K562 (cell line): ENCODE data around the gene RSU1. TPM values are rescaled to one million over a fixed set of nuclear protein-coding genes. Genes with fewer than 3 reads are reported as not detected.

Experiments
- ATAC-seq: fragments of 200-7000 bp; cut with Tn5 transposase; 3 replicates; pipeline ENCODE4 v1.9.1; 2020; ENCODE audit warnings: moderate library complexity
- BruUV-seq: library from RNA; stranded (reverse); fragments of 400-500 nt; replicated peaks from 2 replicates; lab custom pipeline; 2021; lab: Mats Ljungman, UMichigan
- CTCF ChIA-PET: fragments of 300-600 bp; formaldehyde crosslinking; extraction: SDS; loops from one replicate; lab custom pipeline; 2021; ENCODE audit warnings: low intra/inter-chr PET ratio; lab: Yijun Ruan, JAX
- POLR2A ChIA-PET: fragments of 300-600, 350-650 bp; sonication (Branson Sonifier 250); formaldehyde crosslinking; extraction: SDS; loops from one replicate; lab custom pipeline; 2021; ENCODE audit warnings: antibody characterized with exemption, inconsistent platforms; lab: Yijun Ruan, JAX
- DNase-seq, 4 experiments: peaks; one replicate each; pipeline versions ENCODE4 v3.0.0 to v3.0.0-alpha.2; 2011 to 2018; ENCODE audit warnings: low spot score in 3 of 4, mixed read lengths in 3 of 4; ENCODE audit errors: extremely low read depth in 1 of 4
- FAIRE-seq: peaks from 2 replicates; lab custom pipeline; 2011; peaks lifted over from hg19 to GRCh38; lab: Jason Lieb, UNC
- H2AFZ ChIP-seq: 2 replicates; pipeline ENCODE4 v1.6.0; 2011; ENCODE audit warnings: low read depth, low read length, control low read depth, inconsistent platforms
- H3K27ac ChIP-seq: fragments of 200-600 bp; 3 replicates; pipeline ENCODE4 v1.8.0; 2011; ENCODE audit warnings: low read depth, mild to moderate bottlenecking, control low read depth, inconsistent platforms, low read length, moderate library complexity, mixed read lengths; ENCODE audit errors: extremely low read depth
- H3K27me3 ChIP-seq, 2 experiments: fragments of 300-600 bp in 1 of 2; 2 replicates in 1 of 2; 3 replicates in 1 of 2; pipeline versions ENCODE4 v1.6.0 to v1.8.0; 2011; ENCODE audit warnings: inconsistent platforms in 2 of 2, low read length in 2 of 2, mild to moderate bottlenecking in 1 of 2, mixed read lengths in 1 of 2, moderate library complexity in 1 of 2; ENCODE audit not compliant: control insufficient read depth in 2 of 2, insufficient read depth in 2 of 2
- H3K36me3 ChIP-seq: fragments of 300-600 bp; 3 replicates; pipeline ENCODE4 v1.8.0; 2011; ENCODE audit warnings: mild to moderate bottlenecking, low read length, inconsistent platforms; ENCODE audit not compliant: control insufficient read depth, insufficient read depth
- H3K4me1 ChIP-seq, 2 experiments: fragments of 200-600 bp in 1 of 2; replicated peaks in 1 of 2; 2 replicates in 1 of 2; 3 replicates in 1 of 2; pipeline versions ENCODE4 v1.5.1 to v1.8.0; 2011; ENCODE audit warnings: inconsistent platforms in 2 of 2, low read length in 2 of 2, mild to moderate bottlenecking in 1 of 2, mixed read lengths in 1 of 2, moderate library complexity in 1 of 2; ENCODE audit not compliant: control insufficient read depth in 2 of 2, insufficient read depth in 2 of 2
- H3K4me2 ChIP-seq: 2 replicates; pipeline ENCODE4 v1.6.1; 2011; ENCODE audit warnings: low read length, control low read depth, inconsistent platforms, mixed read lengths; ENCODE audit not compliant: insufficient read depth
- H3K4me3 ChIP-seq: fragments of 200-600 bp; sonication (generic), shearing (Covaris generic); 2 replicates; pipeline ENCODE4 v1.5.1; 2016; ENCODE audit warnings: control low read depth, inconsistent platforms
- H3K79me2 ChIP-seq: fragments of 200-600 bp; 3 replicates; pipeline ENCODE4 v1.8.0; 2011; ENCODE audit warnings: low read length, inconsistent platforms; ENCODE audit not compliant: control insufficient read depth, insufficient read depth
- H3K9ac ChIP-seq, 2 experiments: 2 replicates each; pipeline versions ENCODE4 v1.6.0 to v1.6.1; 2011; ENCODE audit warnings: low read depth in 2 of 2, low read length in 2 of 2, control low read depth in 1 of 2, inconsistent platforms in 1 of 2, mild to moderate bottlenecking in 1 of 2, mixed read lengths in 1 of 2; ENCODE audit not compliant: insufficient read depth in 1 of 2
- H3K9me1 ChIP-seq: one replicate; pipeline ENCODE4 v1.6.0; 2011; ENCODE audit warnings: inconsistent platforms, mild to moderate bottlenecking, low read length, moderate library complexity; ENCODE audit not compliant: control insufficient read depth, insufficient read depth
- H3K9me3 ChIP-seq: replicated peaks from 2 replicates; pipeline ENCODE4 v1.5.1; 2011; ENCODE audit warnings: low read depth, low read length, inconsistent platforms; ENCODE audit not compliant: control insufficient read depth, insufficient read depth
- H4K20me1 ChIP-seq: replicated peaks from 2 replicates; pipeline ENCODE4 v1.6.1; 2011; ENCODE audit warnings: low read length, inconsistent platforms, mixed read lengths; ENCODE audit not compliant: control insufficient read depth, insufficient read depth
- FOXA3 ChIP-seq, 2 experiments: fragments of 450-650 bp in 1 of 2; sonication (generic) in 1 of 2; formaldehyde crosslinking; IDR thresholded peaks in 1 of 2; conservative IDR thresholded peaks in 1 of 2; 2 replicates each; pipeline versions ENCODE4 v1.4.0 to v1.8.0; 2020 to 2022; ENCODE audit warnings: mild to moderate bottlenecking in 2 of 2, missing genetic modification reagents in 1 of 2
- HNRNPLL ChIP-seq: fragments of 200-400 bp; formaldehyde crosslinking; IDR thresholded peaks from 2 replicates; pipeline ENCODE4 v1.6.1; 2017; ENCODE audit warnings: low read length, low read depth, mild to moderate bottlenecking; ENCODE audit not compliant: poor library complexity, severe bottlenecking
- SETDB1 ChIP-seq: IDR thresholded peaks from one replicate; pipeline ENCODE4 v1.6.1; 2012; ENCODE audit warnings: low read length, control low read depth, inconsistent platforms
- SMC3 ChIP-seq: conservative IDR thresholded peaks from 2 replicates; pipeline ENCODE4 v1.6.1; 2011; ENCODE audit warnings: low read depth, low read length, improper control_type of control experiment; ENCODE audit not compliant: insufficient read depth
- SRSF7 ChIP-seq: fragments of 200-400 bp; formaldehyde crosslinking; optimal IDR thresholded peaks from 2 replicates; pipeline ENCODE3; 2017; ENCODE audit warnings: mild to moderate bottlenecking, low read depth, low read length
- ZNF668 ChIP-seq: fragments of 250-450 bp; sonication (Bioruptor Pico); IDR thresholded peaks from 2 replicates; pipeline ENCODE4 v1.8.0; 2022; ENCODE audit warnings: mild to moderate bottlenecking, inconsistent platforms
- ZNF830 ChIP-seq: fragments of 250-450 bp; sonication (Bioruptor Pico); IDR thresholded peaks from 2 replicates; pipeline ENCODE4 v1.5.0; 2021; ENCODE audit warnings: mild to moderate bottlenecking
- WGBS: fragments of 100-300 bp; shearing (Covaris generic); methylation state at CpG from one replicate; pipeline ENCODE4 v1.1.6; 2016; ENCODE audit warnings: low coverage, mixed read lengths; ENCODE audit not compliant: insufficient coverage; ENCODE audit errors: missing lambda C conversion rate; 5-methylcytosine and 5-hydroxymethylcytosine counted together
- in situ Hi-C: fragments of 300-500 bp; cut with MboI; formaldehyde crosslinking; loops from 4 replicates; pipeline ENCODE4 v1.15.0; 2018; ENCODE audit warnings: inconsistent platforms, mixed read lengths
- intact Hi-C: fragments of 100-400 bp; cut with micrococcal nuclease; formaldehyde crosslinking; loops from 2 replicates; pipeline ENCODE4 v1.14.2; 2022
- polyA plus RNA-seq, 8 experiments: library from polyadenylated mRNA; depleted of rRNA in 4 of 8; stranded (reverse) in 5 of 8; unstranded in 3 of 8; fragments of >200 nt; fragmentation: Nextera tagmentation in 2 of 8; fragmentation: Illumina TruSeq in 1 of 8; extraction: Ambion mirVana in 2 of 8; extraction: Trizol in 1 of 8; gene quantifications; 2 replicates each; pipeline versions ENCODE4 v1.2.1 to v1.2.3, GENCODE V29; 2011 to 2014; ENCODE audit warnings: inconsistent platforms in 1 of 8, missing spikeins in 1 of 8
- total RNA-seq, 7 experiments: library from RNA; depleted of rRNA in 6 of 7; stranded (reverse); fragments of >200 nt in 6 of 7; fragmentation: Illumina TruSeq in 2 of 7; extraction: Trizol in 2 of 7; gene quantifications; 2 replicates each; pipeline versions ENCODE4 v1.2.1 to v1.2.3, GENCODE V29; 2011 to 2021; ENCODE audit warnings: low replicate concordance in 1 of 7
- TF ChIP-seq, protein P1 (sequence below): fragments of 450-650 bp; IDR thresholded peaks from 2 replicates; pipeline ENCODE4 v1.6.1; 2018; ENCODE audit warnings: mild to moderate bottlenecking, low read depth; ENCODE audit not compliant: partially characterized antibody
- TF ChIP-seq, protein P2 (sequence below): fragments of 250-450 bp; sonication (Bioruptor Pico); IDR thresholded peaks from 2 replicates; pipeline ENCODE4 v1.9.0; 2021; ENCODE audit warnings: mild to moderate bottlenecking, inconsistent platforms
- TF ChIP-seq, protein P3 (sequence below): fragments of 450-650 bp; IDR thresholded peaks from one replicate; pipeline ENCODE4 v1.6.1; 2018; ENCODE audit warnings: mild to moderate bottlenecking, moderate library complexity; ENCODE audit not compliant: partially characterized antibody
- TF ChIP-seq, protein P4 (sequence below): fragments of 250-450 bp; sonication (Bioruptor Pico); IDR thresholded peaks from 2 replicates; pipeline ENCODE4 v1.8.0; 2021; ENCODE audit warnings: borderline replicate concordance, mild to moderate bottlenecking, moderate library complexity; ENCODE audit not compliant: poor library complexity, severe bottlenecking

The RSU1 gene
- total and polyA plus RNA-seq, 9 of the 15 experiments (the other 6 are each of a cell fraction or from before 2014, with no cell fraction given): 18.8 to 67.3 (median 31.5) TPM

DNA sequence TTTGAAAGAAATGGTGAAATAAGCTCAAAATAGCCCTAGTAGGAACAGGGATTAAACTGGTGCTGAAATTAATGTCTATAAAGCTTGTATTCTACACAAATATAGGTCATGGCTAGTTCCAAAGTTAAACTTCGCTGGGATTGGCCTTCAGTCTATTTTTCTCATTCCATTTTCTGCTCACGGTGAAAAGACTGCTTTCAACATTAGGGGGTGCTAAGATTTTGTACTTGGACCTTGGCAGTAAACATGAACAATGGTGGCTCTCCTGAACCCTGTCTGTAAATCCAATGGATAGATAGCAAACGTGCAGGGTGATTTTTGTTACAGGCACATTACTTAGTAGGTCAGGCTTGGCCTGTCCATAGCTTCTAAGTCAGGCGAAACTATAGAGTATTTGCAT is 36.0 kb upstream of the RSU1 start (continued):
- TF ChIP-seq, protein P1, sequence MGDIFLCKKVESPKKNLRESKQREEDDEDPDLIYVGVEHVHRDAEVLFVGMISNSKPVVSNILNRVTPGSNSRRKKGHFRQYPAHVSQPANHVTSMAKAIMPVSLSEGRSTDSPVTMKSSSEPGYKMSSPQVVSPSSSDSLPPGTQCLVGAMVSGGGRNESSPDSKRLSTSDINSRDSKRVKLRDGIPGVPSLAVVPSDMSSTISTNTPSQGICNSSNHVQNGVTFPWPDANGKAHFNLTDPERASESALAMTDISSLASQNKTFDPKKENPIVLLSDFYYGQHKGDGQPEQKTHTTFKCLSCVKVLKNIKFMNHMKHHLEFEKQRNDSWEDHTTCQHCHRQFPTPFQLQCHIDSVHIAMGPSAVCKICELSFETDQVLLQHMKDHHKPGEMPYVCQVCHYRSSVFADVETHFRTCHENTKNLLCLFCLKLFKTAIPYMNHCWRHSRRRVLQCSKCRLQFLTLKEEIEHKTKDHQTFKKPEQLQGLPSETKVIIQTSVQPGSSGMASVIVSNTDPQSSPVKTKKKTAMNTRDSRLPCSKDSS: no peak
- TF ChIP-seq SMC3 (0 out of 2 replicates have a peak, but pooled peaks have one; percentile 23), SRSF7 (no peak), HNRNPLL (no peak)

DNA sequence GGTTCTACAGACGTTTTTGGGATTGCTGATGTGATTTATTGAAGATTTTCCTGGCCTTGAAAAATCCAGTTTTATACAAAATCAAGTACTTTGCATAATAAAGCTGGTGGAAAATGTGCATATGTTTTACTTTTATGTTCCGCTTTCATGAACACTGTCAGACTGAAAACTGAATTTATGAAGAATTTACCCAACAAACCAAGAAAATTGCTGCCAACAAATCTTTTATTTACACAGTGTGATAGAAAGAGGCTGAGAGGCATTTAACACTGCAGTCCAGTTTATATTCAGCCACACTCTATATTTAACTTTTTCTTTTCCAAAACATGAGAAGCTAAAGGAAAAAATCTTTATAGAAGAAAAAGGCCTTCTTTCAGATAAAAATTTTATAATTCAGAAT is 35.4 kb upstream of the RSU1 start:
- Histone ChIP-seq H3K27ac (no peak overlapping the region), H3K4me1 (no peaks in the 10 kb centered on the region), H3K36me3 (no peaks in the 10 kb centered on the region), H3K9ac (no peak overlapping the region), H3K9me1 (no peaks in the 10 kb centered on the region), H3K4me3 (no peak overlapping the region), H3K4me2 (no peak overlapping the region), H4K20me1 (no peaks in the 10 kb centered on the region), H3K79me2 (no peaks in the 10 kb centered on the region), H3K9me3 (no peaks in the 10 kb centered on the region), H3K27me3 (peaks cover 0 to 2% of the 10 kb centered on the region in 2 experiments; a peak in 2 of 5 replicates), H2AFZ (no peak overlapping the region)
- FAIRE-seq: no peak
- intact Hi-C loops: loop anchor here (5.0 kb wide), 1 partner anchor 40 kb away; no protein-coding TSS in a partner anchor
- in situ Hi-C loops: no loop called here
- no peak for ATAC-seq
- CTCF ChIA-PET: interaction anchor here (0.9 to 1.2 kb wide), 3 partner anchors 25 to 405 kb away, joined by 3 to 4 read pairs (median 3); no protein-coding TSS in a partner anchor
- BruUV-seq: no TSS peak
- POLR2A ChIA-PET: interaction anchor here (1.6 kb wide), 1 partner anchor 377 kb away, joined by 6 read pairs; no protein-coding TSS in a partner anchor
- WGBS: 33% methylated on average over 2 of the region's 2 CpGs
- DNase-seq: no peak
- TF ChIP-seq, protein P2, sequence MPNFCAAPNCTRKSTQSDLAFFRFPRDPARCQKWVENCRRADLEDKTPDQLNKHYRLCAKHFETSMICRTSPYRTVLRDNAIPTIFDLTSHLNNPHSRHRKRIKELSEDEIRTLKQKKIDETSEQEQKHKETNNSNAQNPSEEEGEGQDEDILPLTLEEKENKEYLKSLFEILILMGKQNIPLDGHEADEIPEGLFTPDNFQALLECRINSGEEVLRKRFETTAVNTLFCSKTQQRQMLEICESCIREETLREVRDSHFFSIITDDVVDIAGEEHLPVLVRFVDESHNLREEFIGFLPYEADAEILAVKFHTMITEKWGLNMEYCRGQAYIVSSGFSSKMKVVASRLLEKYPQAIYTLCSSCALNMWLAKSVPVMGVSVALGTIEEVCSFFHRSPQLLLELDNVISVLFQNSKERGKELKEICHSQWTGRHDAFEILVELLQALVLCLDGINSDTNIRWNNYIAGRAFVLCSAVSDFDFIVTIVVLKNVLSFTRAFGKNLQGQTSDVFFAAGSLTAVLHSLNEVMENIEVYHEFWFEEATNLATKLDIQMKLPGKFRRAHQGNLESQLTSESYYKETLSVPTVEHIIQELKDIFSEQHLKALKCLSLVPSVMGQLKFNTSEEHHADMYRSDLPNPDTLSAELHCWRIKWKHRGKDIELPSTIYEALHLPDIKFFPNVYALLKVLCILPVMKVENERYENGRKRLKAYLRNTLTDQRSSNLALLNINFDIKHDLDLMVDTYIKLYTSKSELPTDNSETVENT (CRISPR knock-in tag): no peak
- no peak for TF ChIP-seq ZNF830 (CRISPR knock-in tag)
- TF ChIP-seq, protein P3, sequence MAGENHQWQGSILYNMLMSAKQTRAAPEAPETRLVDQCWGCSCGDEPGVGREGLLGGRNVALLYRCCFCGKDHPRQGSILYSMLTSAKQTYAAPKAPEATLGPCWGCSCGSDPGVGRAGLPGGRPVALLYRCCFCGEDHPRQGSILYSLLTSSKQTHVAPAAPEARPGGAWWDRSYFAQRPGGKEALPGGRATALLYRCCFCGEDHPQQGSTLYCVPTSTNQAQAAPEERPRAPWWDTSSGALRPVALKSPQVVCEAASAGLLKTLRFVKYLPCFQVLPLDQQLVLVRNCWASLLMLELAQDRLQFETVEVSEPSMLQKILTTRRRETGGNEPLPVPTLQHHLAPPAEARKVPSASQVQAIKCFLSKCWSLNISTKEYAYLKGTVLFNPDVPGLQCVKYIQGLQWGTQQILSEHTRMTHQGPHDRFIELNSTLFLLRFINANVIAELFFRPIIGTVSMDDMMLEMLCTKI: no peak
- no peak for TF ChIP-seq FOXA3 (CRISPR knock-in tag; conservative IDR thresholded peaks at IDR 0.05 in 1 of 2, IDR thresholded peaks at IDR 0.05 in 1 of 2)
- TF ChIP-seq ZNF668 (CRISPR knock-in tag): no peak
- TF ChIP-seq SETDB1: no peak
- TF ChIP-seq, protein P4, sequence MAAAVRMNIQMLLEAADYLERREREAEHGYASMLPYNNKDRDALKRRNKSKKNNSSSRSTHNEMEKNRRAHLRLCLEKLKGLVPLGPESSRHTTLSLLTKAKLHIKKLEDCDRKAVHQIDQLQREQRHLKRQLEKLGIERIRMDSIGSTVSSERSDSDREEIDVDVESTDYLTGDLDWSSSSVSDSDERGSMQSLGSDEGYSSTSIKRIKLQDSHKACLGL (CRISPR knock-in tag): no peak
